Cerebellar nuclear complex (tissue), 1 donor: ENCODE data around the gene LRFN4.

Experiments
- DNase-seq, 2 experiments: peaks; one replicate each; lab custom pipeline; 2025; lab: John Stamatoyannopoulos, UW

LRFN4 gene

DNA sequence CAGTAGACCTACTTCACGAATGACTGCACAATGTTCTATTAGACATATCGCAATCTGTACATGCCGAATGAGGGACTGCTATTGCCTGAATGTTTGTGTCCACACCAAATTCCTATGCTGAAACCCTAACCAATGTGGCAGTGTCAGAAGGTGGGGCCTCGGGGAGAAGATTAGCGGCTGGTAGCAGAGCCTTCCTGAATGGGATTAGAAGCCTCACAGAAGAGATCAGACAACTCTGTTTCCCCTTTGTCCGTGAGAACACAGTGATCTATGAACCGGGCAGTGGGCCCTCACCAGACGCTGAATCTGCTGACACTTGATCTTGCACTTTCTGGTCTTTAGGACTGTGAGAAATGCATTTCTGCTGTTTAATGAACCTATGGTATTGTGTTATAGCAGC is 33.1 kb downstream of the LRFN4 start:
- DNase-seq: no peak

DNA sequence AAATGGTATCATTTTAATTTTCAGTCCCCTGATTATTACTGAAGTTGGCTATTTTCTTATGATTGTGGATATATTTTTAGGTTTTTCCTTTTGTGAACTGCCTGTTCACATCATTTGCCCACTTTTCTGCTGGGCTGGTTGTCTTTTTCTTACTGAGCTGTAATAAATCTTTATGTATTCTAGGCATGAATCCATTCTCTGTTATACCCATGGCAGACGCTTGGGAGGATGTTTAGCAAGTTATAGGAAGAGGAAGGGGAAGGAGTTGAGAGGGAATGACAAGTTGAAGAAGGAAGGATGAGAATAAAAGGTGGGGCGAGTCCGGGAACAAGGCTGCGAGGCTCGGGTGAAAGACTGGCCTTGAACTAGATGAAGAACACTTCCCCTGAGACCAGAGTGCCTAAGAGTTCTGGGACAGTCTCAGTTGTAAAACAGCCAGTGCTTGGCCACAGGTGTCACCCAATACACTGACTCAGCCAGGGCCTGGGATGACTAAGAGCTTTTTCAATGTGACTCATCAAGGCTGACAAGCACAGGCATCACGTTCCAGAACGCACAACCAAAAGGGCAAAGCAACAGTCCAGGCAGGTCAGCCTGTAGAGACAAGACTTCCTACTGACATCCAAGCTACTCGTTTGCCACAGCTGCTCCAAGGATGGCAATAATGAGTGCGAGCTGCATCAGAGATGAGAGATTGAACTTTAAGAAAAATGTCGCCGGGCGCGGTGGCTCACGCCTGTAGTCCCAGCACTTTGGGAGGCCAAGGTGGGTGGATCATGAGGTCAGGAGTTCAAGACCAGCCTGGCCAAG is 35.2 kb downstream of the LRFN4 start:
- DNase-seq: no peak

- no peak for DNase-seq
Observed at GRCh38 chr11:66892911-66893310, 36.0 kb downstream of the LRFN4 start.

- DNase-seq: no peak
Observed at GRCh38 chr11:66894141-66894540, 37.3 kb downstream of the LRFN4 start.

DNA sequence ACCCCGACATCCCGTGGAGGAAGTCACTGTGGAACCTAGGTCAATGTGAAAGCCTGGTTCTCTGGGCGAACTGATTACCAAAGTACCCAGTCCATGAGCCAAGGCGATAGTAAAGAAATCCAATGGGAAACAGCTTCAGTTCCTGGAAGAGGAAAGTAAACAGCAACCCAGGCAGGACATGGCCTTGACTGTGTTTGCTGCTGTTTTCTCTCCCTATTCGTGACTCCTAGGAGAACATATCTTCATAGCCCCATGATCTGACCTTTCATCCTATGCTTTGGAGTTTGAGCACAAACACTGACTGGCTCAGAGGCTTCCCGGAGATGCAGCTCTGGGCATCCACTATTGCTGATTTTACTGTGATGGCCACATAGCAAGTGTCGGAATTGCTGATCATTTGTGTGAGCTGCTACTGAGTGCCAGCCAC is 45.1 kb downstream of the LRFN4 start:
- no peak for DNase-seq

GRCh38 chr11:66902486-66903177 is 45.8 kb downstream of the LRFN4 start:
- no peak for DNase-seq

DNA sequence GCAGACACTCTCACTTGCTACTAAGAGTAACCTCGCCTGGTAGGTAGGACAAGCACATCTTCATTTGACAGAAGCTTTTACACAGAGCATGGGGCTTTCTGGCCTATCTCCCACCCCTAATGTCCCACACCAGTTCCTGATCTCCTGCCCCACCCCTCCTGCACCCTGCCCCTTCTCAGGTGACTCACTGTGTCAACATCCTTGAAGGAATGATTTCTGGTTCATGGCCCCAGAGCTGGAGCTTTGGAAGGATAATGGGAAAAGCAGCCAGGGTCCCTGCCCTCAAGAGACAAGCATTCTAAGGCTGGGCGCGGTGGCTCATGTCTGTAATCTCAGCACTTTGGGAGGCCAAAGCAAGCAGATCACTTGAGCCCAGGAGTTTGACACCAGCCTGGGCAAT is 47.2 kb downstream of the LRFN4 start:
- no peak for DNase-seq

DNA sequence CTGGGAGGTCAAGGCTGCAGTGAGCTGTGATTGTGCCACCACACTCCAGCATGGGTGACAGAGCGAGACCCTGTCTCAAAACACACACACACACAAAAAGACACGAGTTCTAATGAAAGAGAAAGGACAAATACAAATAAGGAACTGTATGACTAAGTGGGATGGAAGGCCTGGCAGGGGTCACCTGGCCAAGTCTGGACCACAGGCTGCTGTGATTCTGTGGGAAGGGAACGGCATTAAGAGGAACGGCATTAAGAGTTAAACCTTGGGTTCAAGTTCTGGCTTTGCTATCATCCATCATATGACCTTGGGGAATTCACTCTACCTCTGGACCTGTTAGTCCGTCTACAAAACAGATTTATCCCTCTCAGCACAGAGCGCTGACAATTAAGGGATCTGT is 47.7 kb downstream of the LRFN4 start:
- no peak for DNase-seq

GRCh38 chr11:66904981-66905521 is 48.2 kb downstream of the LRFN4 start:
- no peak for DNase-seq

GRCh38 chr11:66905631-66906030 is 48.8 kb downstream of the LRFN4 start:
- no peak for DNase-seq

- DNase-seq: no peak
Observed at GRCh38 chr11:66906061-66906733, 49.3 kb downstream of the LRFN4 start.

GRCh38 chr11:66907751-66908630 is 51.1 kb downstream of the LRFN4 start:
- DNase-seq: no peak

DNA sequence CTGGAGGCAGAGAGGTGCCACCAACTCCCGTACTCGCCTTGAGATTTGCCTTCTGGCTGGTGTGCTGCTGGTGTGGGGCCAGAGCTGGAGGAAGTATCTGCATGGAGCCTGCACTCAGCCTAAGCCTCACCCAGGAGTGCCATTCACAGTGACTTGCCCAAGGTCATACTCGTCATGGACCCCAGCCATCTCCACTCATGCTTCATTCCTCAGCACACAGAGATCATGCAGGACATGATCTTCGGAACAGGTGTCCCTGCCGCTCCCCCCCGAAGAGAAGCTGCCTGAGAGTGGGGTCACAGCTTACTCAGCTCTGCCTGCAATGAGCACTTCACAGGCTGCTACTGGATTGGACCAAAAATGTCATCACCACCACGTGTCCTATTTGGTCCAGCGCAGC is 52.3 kb downstream of the LRFN4 start:
- no peak for DNase-seq

DNA sequence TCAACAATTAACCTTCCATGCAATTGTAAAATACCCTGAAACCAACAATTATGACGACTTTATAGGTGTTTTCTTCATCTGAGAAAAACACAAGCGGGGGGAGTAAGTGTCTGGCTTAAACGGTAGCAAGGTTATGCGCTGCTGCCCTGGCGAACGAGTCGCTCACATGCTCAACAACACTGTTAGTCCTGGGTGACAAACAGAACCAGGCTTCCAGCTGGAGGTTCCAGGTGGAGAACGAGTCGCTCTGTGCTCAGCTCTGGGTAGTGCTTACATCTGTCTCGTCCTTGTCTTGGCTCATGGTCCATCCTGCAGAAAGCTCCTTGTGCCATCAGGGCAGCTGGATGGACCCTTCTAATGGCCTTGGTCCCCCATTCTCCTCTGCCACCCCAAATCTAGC is 53.2 kb downstream of the LRFN4 start:
- no peak for DNase-seq
